B cell (primary cell): ENCODE data around the gene ADAM17. TPM values are rescaled to one million over a fixed set of nuclear protein-coding genes. Genes with fewer than 3 reads are reported as not detected.

Source experiments
- ATAC-seq: fragments of 200-7000 bp; cut with Tn5 transposase; one replicate; pipeline ENCODE4 v1.10.0; 2021; ENCODE audit warnings: low read depth, mild to moderate bottlenecking, moderate number of reproducible peaks, moderate library complexity
- CTCF ChIA-PET: fragments of 350-600 bp; sonication (Branson Sonifier 250); formaldehyde crosslinking; loops from one replicate; lab custom pipeline; 2021; ENCODE audit warnings: antibody characterized with exemption, inconsistent platforms; lab: Charles Lee
- POLR2A ChIA-PET: fragments of 350-600 bp; sonication (Branson Sonifier 250); formaldehyde crosslinking; loops from one replicate; lab custom pipeline; 2021; ENCODE audit warnings: antibody characterized with exemption; lab: Charles Lee
- DNase-seq: peaks from one replicate; pipeline ENCODE4 v3.0.0; 2013
- H2AFZ ChIP-seq: 2 replicates; pipeline ENCODE4 v1.6.1; 2012; ENCODE audit warnings: mild to moderate bottlenecking, low read depth, low read length; ENCODE audit not compliant: insufficient read depth, poor library complexity, severe bottlenecking
- H3K27ac ChIP-seq, 2 donors: 1 replicate in 1 of 2; 2 replicates in 1 of 2; pipeline ENCODE4 v1.5.1; 2012 to 2013; ENCODE audit warnings: low read length in 2 of 2, mild to moderate bottlenecking in 2 of 2, moderate library complexity in 1 of 2
- H3K27me3 ChIP-seq, 4 experiments: fragments of 200-600 bp in 1 of 4; sonication (generic) in 1 of 4; replicated peaks in 1 of 4; 1 replicate in 2 of 4; 2 replicates in 2 of 4; pipeline versions ENCODE4 v1.6.1 to v1.7.0; 2013 to 2016; ENCODE audit warnings: low read length in 3 of 4, mild to moderate bottlenecking in 2 of 4, mixed read lengths in 1 of 4, moderate library complexity in 1 of 4; ENCODE audit not compliant: insufficient read depth in 4 of 4, control insufficient read depth in 3 of 4; ENCODE audit errors: control extremely low read depth in 1 of 4
- H3K36me3 ChIP-seq, 2 experiments: replicated peaks in 1 of 2; 1 replicate in 1 of 2; 2 replicates in 1 of 2; pipeline versions ENCODE4 v1.6.1 to v1.7.1; 2013; ENCODE audit warnings: low read length in 1 of 2; ENCODE audit not compliant: insufficient read depth in 2 of 2, control insufficient read depth in 1 of 2; ENCODE audit errors: control extremely low read depth in 1 of 2, extremely low read depth in 1 of 2
- H3K4me1 ChIP-seq, 2 donors: fragments of 200-600 bp in 1 of 2; sonication (generic) in 1 of 2; 1 replicate in 1 of 2; 2 replicates in 1 of 2; pipeline versions ENCODE4 v1.5.1 to v1.6.1; 2013 to 2017; ENCODE audit warnings: low read length in 2 of 2; ENCODE audit not compliant: control insufficient read depth in 2 of 2, insufficient read depth in 2 of 2
- H3K4me2 ChIP-seq: replicated peaks from 2 replicates; pipeline ENCODE3; 2012; ENCODE audit warnings: mild to moderate bottlenecking, low read depth, low read length; ENCODE audit not compliant: poor library complexity, severe bottlenecking
- H3K4me3 ChIP-seq, 5 experiments: fragments of 200-600 bp in 1 of 5; sonication (generic) in 1 of 5; 1 replicate in 3 of 5; 2 replicates in 2 of 5; pipeline versions ENCODE4 v1.5.1 to v1.7.0; 2011 to 2016; ENCODE audit warnings: low read length in 4 of 5, mild to moderate bottlenecking in 4 of 5, low read depth in 2 of 5, control low read depth in 1 of 5, moderate library complexity in 1 of 5; ENCODE audit not compliant: insufficient read depth in 1 of 5; ENCODE audit errors: control extremely low read depth in 1 of 5, extremely low read depth in 1 of 5
- H3K79me2 ChIP-seq: fragments of 200-600 bp; sonication (generic); one replicate; pipeline ENCODE4 v1.6.0; 2016; ENCODE audit warnings: low read length; ENCODE audit not compliant: control insufficient read depth, insufficient read depth
- H3K9ac ChIP-seq: fragments of 200-600 bp; sonication (generic); 2 replicates; pipeline ENCODE4 v1.6.1; 2017; ENCODE audit warnings: mild to moderate bottlenecking, low read length, moderate library complexity
- H3K9me3 ChIP-seq, 3 donors: one replicate each; pipeline versions ENCODE4 v1.6.1 to v1.7.1; 2013; ENCODE audit warnings: low read length in 2 of 3; ENCODE audit not compliant: control insufficient read depth in 2 of 3, insufficient read depth in 1 of 3; ENCODE audit errors: control extremely low read depth in 1 of 3
- H4K20me1 ChIP-seq: 2 replicates; pipeline ENCODE4 v1.6.0; 2012; ENCODE audit warnings: mild to moderate bottlenecking, low read length; ENCODE audit not compliant: insufficient read depth, control insufficient read depth, poor library complexity, severe bottlenecking
- H3K27ac Mint-ChIP-seq: one replicate; pipeline ENCODE4 v1.8.0; 2021; ENCODE audit warnings: mixed read lengths
- H3K27me3 Mint-ChIP-seq: one replicate; pipeline ENCODE4 v1.8.0; 2021; ENCODE audit warnings: mixed read lengths
- H3K4me1 Mint-ChIP-seq: one replicate; pipeline ENCODE4 v1.8.0; 2021; ENCODE audit warnings: mixed read lengths
- H3K4me3 Mint-ChIP-seq: one replicate; pipeline ENCODE4 v1.8.0; 2021; ENCODE audit warnings: mixed read lengths
- H3K9me3 Mint-ChIP-seq: one replicate; pipeline ENCODE4 v1.8.0; 2022; ENCODE audit warnings: mixed read lengths; ENCODE audit not compliant: insufficient read depth
- EZH2 ChIP-seq: IDR thresholded peaks from 2 replicates; pipeline ENCODE4 v1.6.1; 2012; ENCODE audit warnings: borderline replicate concordance, low read depth, mild to moderate bottlenecking, moderate library complexity, low read length; ENCODE audit not compliant: insufficient read depth, poor library complexity, severe bottlenecking
- WGBS: methylation state at CpG from one replicate; pipeline ENCODE4 v1.1.5; 2013; ENCODE audit warnings: missing lambda C conversion rate; ENCODE audit not compliant: insufficient coverage; 5-methylcytosine and 5-hydroxymethylcytosine counted together
- intact Hi-C: fragments of 100-400 bp; cut with micrococcal nuclease; formaldehyde crosslinking; loops from one replicate; pipeline ENCODE4 v1.10.0; 2022
- polyA plus RNA-seq: library from polyadenylated mRNA; depleted of rRNA; stranded (reverse); fragments of >200 nt; gene quantifications from 2 replicates; pipeline ENCODE4 v1.2.3, GENCODE V29; 2012
- total RNA-seq, 2 donors: library from RNA; stranded (reverse); fragments of 120-200 nt in 1 of 2; gene quantifications; 1 replicate in 1 of 2; 2 replicates in 1 of 2; pipeline versions ENCODE4 v1.2.3 to v1.2.4, GENCODE V29; 2013 to 2022
- TF ChIP-seq, protein P1 (sequence below): fragments of 200-600 bp; IDR thresholded peaks from one replicate; pipeline ENCODE4 v1.8.0; 2022; ENCODE audit warnings: antibody characterized with exemption, mild to moderate bottlenecking

The ADAM17 gene
- total and polyA plus RNA-seq, 2 donors (not counting 1 experiment from before 2014, with no cell fraction given): 13.9 to 57.8 TPM

GRCh38 chr2:9535177-9535576, 20.5 kb downstream of the ADAM17 start:
- ChIA-PET POLR2A (no interaction called here), CTCF (interaction anchor here (1.9 kb wide), 2 partner anchors 11 to 20 kb away, joined by 4 to 8 read pairs; partner anchors contain the start of gene ADAM17)
- Mint-ChIP-seq H3K4me1 (peaks cover 48% of the 10 kb centered on the region), H3K4me3 (no peak overlapping the region), H3K27ac (no peak overlapping the region), H3K9me3 (no peaks in the 10 kb centered on the region), H3K27me3 (no peaks in the 10 kb centered on the region)
- Histone ChIP-seq H3K27me3 (no peaks in the 10 kb centered on the region), H2AFZ (no peak overlapping the region), H3K4me3 (no peak overlapping the region), H3K4me1 (peaks cover 25 to 41% of the 10 kb centered on the region in 2 donors), H3K4me2 (peak overlapping the region; percentile 39), H4K20me1 (no peaks in the 10 kb centered on the region), H3K9ac (no peak overlapping the region), H3K9me3 (peaks cover 0 to 4% (median 0%) of the 10 kb centered on the region in 3 donors), H3K27ac (peak overlapping the region in 1 of 2 donors; percentile 20), H3K36me3 (peaks cover 5 to 16% of the 10 kb centered on the region in 2 experiments), H3K79me2 (peaks cover 73% of the 10 kb centered on the region)
- TF ChIP-seq EZH2: no peak
- TF ChIP-seq, protein P1, sequence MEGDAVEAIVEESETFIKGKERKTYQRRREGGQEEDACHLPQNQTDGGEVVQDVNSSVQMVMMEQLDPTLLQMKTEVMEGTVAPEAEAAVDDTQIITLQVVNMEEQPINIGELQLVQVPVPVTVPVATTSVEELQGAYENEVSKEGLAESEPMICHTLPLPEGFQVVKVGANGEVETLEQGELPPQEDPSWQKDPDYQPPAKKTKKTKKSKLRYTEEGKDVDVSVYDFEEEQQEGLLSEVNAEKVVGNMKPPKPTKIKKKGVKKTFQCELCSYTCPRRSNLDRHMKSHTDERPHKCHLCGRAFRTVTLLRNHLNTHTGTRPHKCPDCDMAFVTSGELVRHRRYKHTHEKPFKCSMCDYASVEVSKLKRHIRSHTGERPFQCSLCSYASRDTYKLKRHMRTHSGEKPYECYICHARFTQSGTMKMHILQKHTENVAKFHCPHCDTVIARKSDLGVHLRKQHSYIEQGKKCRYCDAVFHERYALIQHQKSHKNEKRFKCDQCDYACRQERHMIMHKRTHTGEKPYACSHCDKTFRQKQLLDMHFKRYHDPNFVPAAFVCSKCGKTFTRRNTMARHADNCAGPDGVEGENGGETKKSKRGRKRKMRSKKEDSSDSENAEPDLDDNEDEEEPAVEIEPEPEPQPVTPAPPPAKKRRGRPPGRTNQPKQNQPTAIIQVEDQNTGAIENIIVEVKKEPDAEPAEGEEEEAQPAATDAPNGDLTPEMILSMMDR: no peak
- intact Hi-C loops: loop anchor here (5.0 kb wide), 1 partner anchor 82 kb away; no protein-coding TSS in a partner anchor
- ATAC-seq (no peak), DNase-seq (no peak)
- no CpG with 5 or more reads among the region's 1 CpG for WGBS

GRCh38 chr2:9533663-9534062, 22.0 kb downstream of the ADAM17 start:
- Histone ChIP-seq H3K4me2 (no peak overlapping the region), H3K36me3 (peaks cover 5 to 26% of the 10 kb centered on the region in 2 experiments), H3K9ac (no peak overlapping the region), H3K79me2 (peaks cover 76% of the 10 kb centered on the region), H2AFZ (no peak overlapping the region), H3K27ac (no peak overlapping the region), H4K20me1 (peaks cover 8% of the 10 kb centered on the region), H3K27me3 (no peaks in the 10 kb centered on the region), H3K4me1 (peaks cover 12 to 27% of the 10 kb centered on the region in 2 donors), H3K4me3 (no peak overlapping the region), H3K9me3 (no peaks in the 10 kb centered on the region)
- intact Hi-C loops: no loop called here
- Mint-ChIP-seq H3K27me3 (no peaks in the 10 kb centered on the region), H3K9me3 (no peaks in the 10 kb centered on the region), H3K4me3 (no peak overlapping the region), H3K27ac (no peak overlapping the region), H3K4me1 (peaks cover 38% of the 10 kb centered on the region)
- WGBS: 83% methylated on average over 1 of the region's 2 CpGs
- TF ChIP-seq, protein P1: no peak
- TF ChIP-seq EZH2: no peak
- POLR2A ChIA-PET: no interaction called here
- DNase-seq (no peak), ATAC-seq (no peak)
- CTCF ChIA-PET: interaction anchor here (0.6 to 1.5 kb wide), 2 partner anchors 20 to 22 kb away, joined by 3 to 6 read pairs; partner anchors contain the start of gene ADAM17
